Breast epithelium (tissue), 3 donors: ENCODE data around the gene ZNF217.
"Not testable (repeated sequence)": the region's sequence is repeated elsewhere in the genome, so short reads cannot be mapped to it uniquely, and the experiment has no call there.

Experiments used
- CTCF ChIP-seq, 3 donors: fragments of 450-650 bp; IDR thresholded peaks; one replicate each; pipeline ENCODE4 v1.5.1; 2016 to 2017; ENCODE audit warnings: antibody characterized with exemption in 3 of 3, mild to moderate bottlenecking in 3 of 3, moderate library complexity in 3 of 3
- POLR2AphosphoS5 ChIP-seq, 3 donors: sonication (generic); formaldehyde crosslinking; IDR thresholded peaks; one replicate each; pipeline ENCODE4 v1.6.1; 2017; ENCODE audit warnings: antibody characterized with exemption in 3 of 3

DNA sequence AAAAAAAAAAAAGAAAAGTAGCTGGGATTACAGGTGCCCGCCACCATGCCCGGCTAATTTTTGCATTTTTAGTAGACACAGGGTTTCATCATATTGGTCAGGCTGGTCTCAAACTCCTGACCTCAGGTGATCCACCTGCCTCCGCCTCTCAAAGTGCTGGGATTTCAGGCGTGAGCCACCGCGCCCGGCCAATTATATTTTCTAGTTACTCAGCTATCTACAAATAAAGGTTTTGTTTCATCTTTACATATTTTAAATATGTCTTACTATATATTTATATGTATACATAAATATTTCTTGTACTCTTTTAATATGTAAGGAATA, 31.2 kb upstream of the ZNF217 start:
- TF ChIP-seq CTCF, POLR2AphosphoS5 (IDR thresholded peaks at IDR 0.05): not testable (repeated sequence)
